ENCODE measurements around the gene AP2S1.
"Not testable (repeated sequence)": the region's sequence is repeated elsewhere in the genome, so short reads cannot be mapped to it uniquely, and the experiment has no call there.

Gene AP2S1

GRCh38 chr19:46850228-46851203, at the start of gene AP2S1:
Gene AP2S1, minus strand, starts transcription at chr19:46850846. Its CDS starts 80 bp downstream, at chr19:46850766.
- DNase-seq = peak; percentile 97

GRCh38 chr19:46900341-46900740, 49.7 kb upstream of the AP2S1 start:
- DNase-seq = no peak

- DNase-seq = no peak
Observed at GRCh38 chr19:46898731-46899130, 48.1 kb upstream of the AP2S1 start.

GRCh38 chr19:46896076-46896794, 45.6 kb upstream of the AP2S1 start:
- DNase-seq = no peak

- DNase-seq = no peak
Observed at GRCh38 chr19:46892252-46893179, 41.9 kb upstream of the AP2S1 start.

GRCh38 chr19:46890423-46891170, 40.0 kb upstream of the AP2S1 start:
- no peak for DNase-seq

- DNase-seq = peak; percentile 37 to 51
Observed at GRCh38 chr19:46887240-46887782, 36.7 kb upstream of the AP2S1 start.

GRCh38 chr19:46886546-46887239, 36.0 kb upstream of the AP2S1 start:
- peak in 1 of 2 donors; percentile 12 for DNase-seq

- DNase-seq = no peak
Observed at GRCh38 chr19:46885411-46885810, 34.8 kb upstream of the AP2S1 start.

GRCh38 chr19:46882751-46883150, 32.1 kb upstream of the AP2S1 start:
- DNase-seq = not testable (repeated sequence)

- no peak for DNase-seq
Observed at GRCh38 chr19:46882034-46882433, 31.4 kb upstream of the AP2S1 start.

GRCh38 chr19:46881092-46881491, 30.4 kb upstream of the AP2S1 start:
- DNase-seq = no peak

GRCh38 chr19:46880431-46880830, 29.8 kb upstream of the AP2S1 start:
- no peak for DNase-seq

GRCh38 chr19:46878613-46879375, 28.1 kb upstream of the AP2S1 start:
- DNase-seq = no peak

GRCh38 chr19:46875657-46876056, 25.0 kb upstream of the AP2S1 start:
- no peak for DNase-seq

- no peak for DNase-seq
Observed at GRCh38 chr19:46875234-46875633, 24.6 kb upstream of the AP2S1 start.

- no peak for DNase-seq
Observed at GRCh38 chr19:46872967-46873366, 22.3 kb upstream of the AP2S1 start.

GRCh38 chr19:46871173-46871572, 20.5 kb upstream of the AP2S1 start:
- DNase-seq = not testable (repeated sequence)

GRCh38 chr19:46868025-46868802, 17.6 kb upstream of the AP2S1 start:
- DNase-seq = no peak
